ENCODE data around the gene MAB21L4.

The MAB21L4 gene

DNA sequence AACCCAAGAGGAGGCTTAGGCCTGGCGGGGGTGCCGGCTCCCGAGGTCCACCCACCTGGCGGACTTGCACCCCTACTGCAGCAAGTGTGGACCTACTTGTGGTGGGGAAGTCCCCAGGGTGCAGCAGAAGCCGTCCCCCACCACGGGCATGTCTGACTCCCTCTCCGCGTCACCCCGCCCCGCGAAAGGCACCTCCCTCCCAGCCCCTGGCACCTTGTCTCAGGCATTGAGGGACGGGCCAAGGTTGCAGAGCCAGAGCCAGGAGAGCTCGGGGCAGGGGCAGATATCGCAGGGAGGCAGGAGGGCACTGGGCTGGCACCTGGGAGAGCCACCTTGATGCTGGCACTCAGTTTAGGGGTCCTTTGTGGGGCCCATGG, 29.2 kb upstream of the MAB21L4 start:
- H3K4me3 ChIP-seq (ENCODE audit: low read depth, low read length): no peak overlapping the region
- DNase-seq (ENCODE audit: low read depth, low spot score): no peak
- TF ChIP-seq, protein P1, sequence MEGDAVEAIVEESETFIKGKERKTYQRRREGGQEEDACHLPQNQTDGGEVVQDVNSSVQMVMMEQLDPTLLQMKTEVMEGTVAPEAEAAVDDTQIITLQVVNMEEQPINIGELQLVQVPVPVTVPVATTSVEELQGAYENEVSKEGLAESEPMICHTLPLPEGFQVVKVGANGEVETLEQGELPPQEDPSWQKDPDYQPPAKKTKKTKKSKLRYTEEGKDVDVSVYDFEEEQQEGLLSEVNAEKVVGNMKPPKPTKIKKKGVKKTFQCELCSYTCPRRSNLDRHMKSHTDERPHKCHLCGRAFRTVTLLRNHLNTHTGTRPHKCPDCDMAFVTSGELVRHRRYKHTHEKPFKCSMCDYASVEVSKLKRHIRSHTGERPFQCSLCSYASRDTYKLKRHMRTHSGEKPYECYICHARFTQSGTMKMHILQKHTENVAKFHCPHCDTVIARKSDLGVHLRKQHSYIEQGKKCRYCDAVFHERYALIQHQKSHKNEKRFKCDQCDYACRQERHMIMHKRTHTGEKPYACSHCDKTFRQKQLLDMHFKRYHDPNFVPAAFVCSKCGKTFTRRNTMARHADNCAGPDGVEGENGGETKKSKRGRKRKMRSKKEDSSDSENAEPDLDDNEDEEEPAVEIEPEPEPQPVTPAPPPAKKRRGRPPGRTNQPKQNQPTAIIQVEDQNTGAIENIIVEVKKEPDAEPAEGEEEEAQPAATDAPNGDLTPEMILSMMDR (IDR thresholded peaks at IDR 0.05; ENCODE audit: low read depth, low read length): no peak
- in situ Hi-C loops (cut with HindIII; ENCODE audit: low sequenced_read_pairs): no loop called here

DNA sequence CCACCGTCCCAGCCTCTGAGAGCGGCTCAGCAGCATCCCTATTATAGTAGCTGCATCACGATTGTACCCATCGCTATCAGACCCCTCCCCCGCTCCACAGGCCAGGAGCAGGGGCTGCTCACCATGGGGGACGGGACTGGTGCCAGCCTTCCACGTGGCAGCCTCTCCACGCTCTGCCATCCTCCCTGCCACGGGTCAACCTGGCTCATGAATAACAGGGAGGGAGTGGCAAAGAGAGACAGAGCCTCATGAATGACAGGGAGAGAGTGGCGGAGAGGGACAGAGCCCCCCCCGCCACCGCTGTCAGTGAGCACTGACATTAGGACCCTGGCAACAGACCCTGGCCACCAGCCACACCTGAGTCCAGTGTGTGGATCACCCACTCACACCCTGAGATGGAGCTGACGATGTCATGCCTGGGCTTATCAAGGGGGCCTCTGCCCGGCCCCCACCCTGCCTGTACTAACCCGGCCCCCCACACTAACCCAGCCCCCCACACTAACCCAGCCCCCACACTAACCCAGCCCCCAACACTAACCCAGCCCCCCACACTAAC, 27.1 kb upstream of the MAB21L4 start:
- no peak overlapping the region for H3K4me3 ChIP-seq (ENCODE audit: low read depth, low read length)
- in situ Hi-C loops (cut with HindIII; ENCODE audit: low sequenced_read_pairs): no loop called here
- DNase-seq (ENCODE audit: low read depth, low spot score): no peak
- TF ChIP-seq, protein P1 (IDR thresholded peaks at IDR 0.05; ENCODE audit: low read depth, low read length): no peak

DNA sequence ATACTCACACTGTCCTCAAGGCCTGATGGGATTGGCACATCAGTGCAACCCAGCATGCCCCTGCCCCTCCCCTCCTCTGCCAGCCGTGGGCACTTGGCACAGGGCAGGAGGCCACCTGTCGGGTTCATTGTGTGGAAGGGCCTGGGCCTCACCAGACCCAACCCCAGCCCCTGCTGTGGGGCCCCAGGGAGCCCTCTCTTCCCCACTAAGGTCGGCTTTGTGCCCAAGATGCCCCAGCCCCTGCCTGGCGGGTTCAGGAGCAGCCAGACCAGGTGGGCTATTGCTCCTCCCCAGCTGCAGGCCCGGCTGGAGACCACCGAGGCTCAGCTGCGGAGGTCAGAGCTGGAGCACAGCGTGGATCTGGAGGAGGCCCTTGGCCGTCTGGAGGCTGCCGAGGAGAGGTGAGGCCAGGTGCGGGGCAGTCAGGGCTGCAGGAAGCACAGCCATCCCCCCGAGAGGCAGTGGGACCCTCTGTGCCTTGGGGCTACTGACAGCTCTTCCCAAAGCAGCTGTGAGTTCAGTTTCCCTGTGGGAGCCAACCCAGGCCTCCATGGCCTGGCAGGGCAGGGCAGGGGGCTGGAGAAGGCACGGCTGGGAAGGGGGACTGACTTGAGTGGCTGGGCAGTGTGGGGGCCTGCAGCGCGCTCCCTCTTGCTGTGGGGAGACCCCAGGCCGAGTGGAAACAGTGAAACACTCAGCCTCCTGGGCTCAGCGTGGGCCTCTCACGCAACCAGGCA, 26.5 kb upstream of the MAB21L4 start:
- no peak for DNase-seq (ENCODE audit: low read depth, low spot score)
- H3K4me3 ChIP-seq (ENCODE audit: low read depth, low read length): no peak overlapping the region
- TF ChIP-seq, protein P1 (IDR thresholded peaks at IDR 0.05; ENCODE audit: low read depth, low read length): no peak
- in situ Hi-C loops (cut with HindIII; ENCODE audit: low sequenced_read_pairs): no loop called here

DNA sequence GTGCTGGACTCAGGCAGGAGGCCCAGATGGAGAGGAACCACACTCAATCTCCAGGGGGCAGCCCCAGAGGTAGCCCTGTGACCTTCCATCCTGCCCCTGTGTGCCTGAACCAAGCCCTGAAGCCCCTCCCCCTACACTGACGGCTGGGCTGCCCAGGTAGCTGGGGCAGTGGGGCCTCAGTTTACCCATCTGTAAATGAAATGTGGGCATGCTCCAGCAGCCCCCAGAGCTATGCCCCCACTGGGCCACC, 26.0 kb upstream of the MAB21L4 start:
- in situ Hi-C loops (cut with HindIII; ENCODE audit: low sequenced_read_pairs): no loop called here
- TF ChIP-seq, protein P1 (IDR thresholded peaks at IDR 0.05; ENCODE audit: low read depth, low read length): no peak
- H3K4me3 ChIP-seq (ENCODE audit: low read depth, low read length): no peak overlapping the region
- no peak for DNase-seq (ENCODE audit: low read depth, low spot score)

DNA sequence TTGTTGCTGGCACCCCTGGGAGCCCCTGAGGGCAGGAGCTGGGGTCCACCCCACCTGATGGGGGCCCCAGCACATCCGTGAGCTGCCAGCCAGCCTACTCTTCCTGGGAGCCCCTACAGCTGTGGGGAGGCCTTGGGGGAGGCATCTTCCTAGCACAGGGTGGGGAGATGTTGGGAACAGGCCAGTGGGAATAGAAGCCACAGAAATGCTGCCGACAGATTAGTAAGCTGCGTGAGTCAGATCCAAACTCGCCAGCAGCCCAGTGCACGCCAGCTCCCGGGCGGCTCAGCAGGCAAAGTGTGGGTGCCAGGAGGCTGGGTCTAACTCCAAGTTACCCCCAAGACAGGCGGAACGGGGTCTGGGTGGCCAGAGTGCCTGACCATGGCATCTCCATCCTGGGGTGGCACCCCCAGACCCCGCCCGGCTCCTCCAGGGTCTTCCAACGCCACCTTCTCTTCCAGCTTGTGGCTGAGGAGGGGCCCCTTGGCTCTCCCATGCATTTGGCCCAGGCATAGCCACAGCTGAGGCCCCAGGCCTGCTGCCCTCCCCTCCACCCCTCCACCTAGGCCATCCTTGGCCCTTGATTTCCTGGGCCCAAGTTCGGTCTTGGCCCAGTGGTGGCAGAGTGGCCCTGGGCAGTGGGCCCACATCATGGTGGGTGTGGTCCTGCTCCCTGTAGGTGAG, 25.5 kb upstream of the MAB21L4 start:
- peak; percentile 95 for DNase-seq (ENCODE audit: low read depth, low spot score)
- TF ChIP-seq, protein P1 (IDR thresholded peaks at IDR 0.05; ENCODE audit: low read depth, low read length): no peak
- no peak overlapping the region for H3K4me3 ChIP-seq (ENCODE audit: low read depth, low read length)
- in situ Hi-C loops (cut with HindIII; ENCODE audit: low sequenced_read_pairs): no loop called here

DNA sequence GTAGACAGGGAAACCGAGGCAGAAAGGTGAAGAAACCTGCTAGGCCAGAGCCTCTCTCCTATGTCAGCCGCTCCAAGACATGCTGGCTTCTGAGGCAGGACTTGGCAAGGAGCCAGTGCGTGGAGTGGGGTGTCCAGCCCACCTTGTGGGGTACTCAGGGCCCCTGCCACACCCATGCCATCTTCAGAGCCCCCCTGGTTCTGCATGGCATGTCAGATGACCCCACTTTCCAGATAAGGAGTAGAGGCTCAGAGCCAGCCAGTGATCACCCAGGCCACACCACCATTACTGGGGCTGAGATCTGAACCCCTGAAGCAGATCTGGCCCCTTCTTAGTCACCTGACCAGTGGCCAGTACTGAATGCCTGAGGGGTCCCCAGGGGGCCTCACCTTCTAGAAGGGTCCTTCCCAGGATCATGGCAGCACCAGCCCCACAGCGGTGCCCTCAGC, 24.9 kb upstream of the MAB21L4 start:
- DNase-seq (ENCODE audit: low read depth, low spot score): no peak
- H3K4me3 ChIP-seq (ENCODE audit: low read depth, low read length): no peak overlapping the region
- TF ChIP-seq, protein P1 (IDR thresholded peaks at IDR 0.05; ENCODE audit: low read depth, low read length): no peak
- in situ Hi-C loops (cut with HindIII; ENCODE audit: low sequenced_read_pairs): no loop called here

Data from astrocyte of the spinal cord (primary cell).